ENCODE measurements around the gene LHFPL3. TPM values are rescaled to one million over a fixed set of nuclear protein-coding genes. Genes with fewer than 3 reads are reported as not detected.

Gene LHFPL3
- total and polyA plus RNA-seq, 9 of the 15 experiments (the other 6 are each of a cell fraction or from before 2014, with no cell fraction given): 0.21 to 0.52 TPM; not detected in 7

DNA sequence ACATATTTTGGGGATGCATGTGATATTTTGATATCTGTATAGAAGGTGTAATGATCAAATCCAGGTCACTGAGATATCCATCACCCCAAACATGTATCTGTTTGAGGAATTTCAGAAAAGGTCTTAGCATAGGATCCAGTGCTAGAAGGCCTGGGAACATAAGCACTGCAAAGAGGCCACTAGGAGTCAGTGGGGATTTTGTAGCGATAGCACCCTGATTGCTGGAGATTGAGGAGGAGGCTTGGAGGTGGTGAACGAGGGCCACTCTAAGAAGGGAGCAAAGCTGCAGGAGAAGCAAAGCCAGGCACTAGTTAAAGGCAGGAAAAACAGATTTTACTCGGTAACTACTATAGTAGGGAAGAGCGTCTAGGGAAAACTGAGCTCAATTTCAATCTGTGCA is 324.0 kb downstream of the LHFPL3 start:
- Histone ChIP-seq H3K27ac (ENCODE audit: extremely low read depth, low read depth, low read length) (no peak overlapping the region), H3K9me1 (ENCODE audit: control insufficient read depth, insufficient read depth, low read length) (no peaks in the 10 kb centered on the region), H3K9ac (ENCODE audit: insufficient read depth in 1 of 2, low read depth in 2 of 2, low read length in 2 of 2) (no peak overlapping the region), H3K4me2 (ENCODE audit: insufficient read depth, low read length) (no peak overlapping the region), H3K27me3 (ENCODE audit: control insufficient read depth in 2 of 2, insufficient read depth in 2 of 2, low read length in 2 of 2) (no peaks in the 10 kb centered on the region), H2AFZ (ENCODE audit: low read depth, low read length) (no peak overlapping the region), H3K79me2 (ENCODE audit: control insufficient read depth, insufficient read depth, low read length) (no peaks in the 10 kb centered on the region), H3K36me3 (ENCODE audit: control insufficient read depth, insufficient read depth, low read length) (no peaks in the 10 kb centered on the region), H3K9me3 (replicated peaks; ENCODE audit: control insufficient read depth, insufficient read depth, low read depth, low read length) (no peaks in the 10 kb centered on the region), H3K4me1 (replicated peaks in 1 of 2; ENCODE audit: control insufficient read depth in 2 of 2, insufficient read depth in 2 of 2, low read length in 2 of 2) (no peaks in the 10 kb centered on the region), H3K4me3 (no peak overlapping the region), H4K20me1 (replicated peaks; ENCODE audit: control insufficient read depth, insufficient read depth, low read length) (no peaks in the 10 kb centered on the region)
- in situ Hi-C loops (cut with MboI) (loop anchor here (10.0 kb wide), 1 partner anchor 962 kb away; no protein-coding TSS in a partner anchor), intact Hi-C loops (cut with micrococcal nuclease) (no loop called here)
- ChIA-PET CTCF (ENCODE audit: low intra/inter-chr PET ratio) (no interaction called here), POLR2A (interaction anchor here (1.0 kb wide), 1 partner anchor 21 kb away, joined by 4 read pairs; no protein-coding TSS in a partner anchor)
- DNase-seq (ENCODE audit: extremely low read depth in 1 of 4, low spot score in 3 of 4) (no peak), ATAC-seq (no peak), FAIRE-seq (no peak)
- WGBS (ENCODE audit: insufficient coverage, low coverage, missing lambda C conversion rate): 0% methylated on average over 4 of the region's 4 CpGs
- no peak for TF ChIP-seq FOXJ3 (CRISPR knock-in tag; IDR thresholded peaks at IDR 0.05)
- no TSS peak for BruUV-seq (replicated peaks)

- CTCF ChIA-PET (ENCODE audit: low intra/inter-chr PET ratio): no interaction called here
- in situ Hi-C loops (cut with MboI) (loop anchor here (10.0 kb wide), 1 partner anchor 962 kb away; no protein-coding TSS in a partner anchor), intact Hi-C loops (cut with micrococcal nuclease) (no loop called here)
- DNase-seq (ENCODE audit: extremely low read depth in 1 of 4, low spot score in 3 of 4) (no peak), ATAC-seq (no peak), FAIRE-seq (no peak)
- POLR2A ChIA-PET: interaction anchor here (1.0 kb wide), 1 partner anchor 20 kb away, joined by 4 read pairs; no protein-coding TSS in a partner anchor
- Histone ChIP-seq H4K20me1 (replicated peaks; ENCODE audit: control insufficient read depth, insufficient read depth, low read length) (no peaks in the 10 kb centered on the region), H3K27me3 (ENCODE audit: control insufficient read depth in 2 of 2, insufficient read depth in 2 of 2, low read length in 2 of 2) (no peaks in the 10 kb centered on the region), H3K4me2 (ENCODE audit: insufficient read depth, low read length) (no peak overlapping the region), H3K9me1 (ENCODE audit: control insufficient read depth, insufficient read depth, low read length) (no peaks in the 10 kb centered on the region), H3K4me1 (replicated peaks in 1 of 2; ENCODE audit: control insufficient read depth in 2 of 2, insufficient read depth in 2 of 2, low read length in 2 of 2) (no peaks in the 10 kb centered on the region), H2AFZ (ENCODE audit: low read depth, low read length) (no peak overlapping the region), H3K27ac (ENCODE audit: extremely low read depth, low read depth, low read length) (no peak overlapping the region), H3K36me3 (ENCODE audit: control insufficient read depth, insufficient read depth, low read length) (no peaks in the 10 kb centered on the region), H3K4me3 (no peak overlapping the region), H3K79me2 (ENCODE audit: control insufficient read depth, insufficient read depth, low read length) (no peaks in the 10 kb centered on the region), H3K9ac (ENCODE audit: insufficient read depth in 1 of 2, low read depth in 2 of 2, low read length in 2 of 2) (no peak overlapping the region), H3K9me3 (replicated peaks; ENCODE audit: control insufficient read depth, insufficient read depth, low read depth, low read length) (no peaks in the 10 kb centered on the region)
- 0% methylated on average over 1 of the region's 1 CpG for WGBS (ENCODE audit: insufficient coverage, low coverage, missing lambda C conversion rate)
- BruUV-seq (replicated peaks): no TSS peak
- TF ChIP-seq IRF2 (CRISPR knock-in tag; IDR thresholded peaks at IDR 0.05): no peak
- TF ChIP-seq SOX6 (IDR thresholded peaks at IDR 0.05): no peak
- TF ChIP-seq, protein P1, sequence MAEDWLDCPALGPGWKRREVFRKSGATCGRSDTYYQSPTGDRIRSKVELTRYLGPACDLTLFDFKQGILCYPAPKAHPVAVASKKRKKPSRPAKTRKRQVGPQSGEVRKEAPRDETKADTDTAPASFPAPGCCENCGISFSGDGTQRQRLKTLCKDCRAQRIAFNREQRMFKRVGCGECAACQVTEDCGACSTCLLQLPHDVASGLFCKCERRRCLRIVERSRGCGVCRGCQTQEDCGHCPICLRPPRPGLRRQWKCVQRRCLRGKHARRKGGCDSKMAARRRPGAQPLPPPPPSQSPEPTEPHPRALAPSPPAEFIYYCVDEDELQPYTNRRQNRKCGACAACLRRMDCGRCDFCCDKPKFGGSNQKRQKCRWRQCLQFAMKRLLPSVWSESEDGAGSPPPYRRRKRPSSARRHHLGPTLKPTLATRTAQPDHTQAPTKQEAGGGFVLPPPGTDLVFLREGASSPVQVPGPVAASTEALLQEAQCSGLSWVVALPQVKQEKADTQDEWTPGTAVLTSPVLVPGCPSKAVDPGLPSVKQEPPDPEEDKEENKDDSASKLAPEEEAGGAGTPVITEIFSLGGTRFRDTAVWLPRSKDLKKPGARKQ (CRISPR knock-in tag; IDR thresholded peaks at IDR 0.05): no peak
- TF ChIP-seq MTA3 (IDR thresholded peaks at IDR 0.05; ENCODE audit: borderline replicate concordance): no peak
- no peak for TF ChIP-seq ETV1 (tag; conservative IDR thresholded peaks at IDR 0.05; ENCODE audit: low read depth)
- TF ChIP-seq MEIS2 (IDR thresholded peaks at IDR 0.05; ENCODE audit: partially characterized antibody): no peak
- no peak for TF ChIP-seq CEBPZ (IDR thresholded peaks at IDR 0.05; ENCODE audit: borderline replicate concordance, low read depth, low read length)
- TF ChIP-seq RBFOX2 (IDR thresholded peaks at IDR 0.05; ENCODE audit: low read depth, low read length): no peak
- no peak for TF ChIP-seq DACH1 (IDR thresholded peaks at IDR 0.05; ENCODE audit: partially characterized antibody)
These were observed 324.5 kb downstream of the LHFPL3 start for GRCh38 chr7:104652865-104653264.

Measured in K562 (cell line).